Neuronal stem cell (in vitro differentiated cells): ENCODE results near the gene STAT5A.

Source experiments
- DNase-seq: peaks from one replicate; pipeline ENCODE4 v3.0.0-alpha.2; 2013; ENCODE audit warnings: low spot score
- H2AFZ ChIP-seq: one replicate; pipeline ENCODE4 v1.6.1; 2013; ENCODE audit warnings: mild to moderate bottlenecking, low read length, inconsistent platforms
- H2AK5ac ChIP-seq: 2 replicates; pipeline ENCODE4 v1.6.1; 2013; ENCODE audit warnings: low read depth, mild to moderate bottlenecking, inconsistent platforms, low read length, moderate library complexity, mixed read lengths
- H2BK120ac ChIP-seq: 2 replicates; pipeline ENCODE4 v1.6.1; 2013; ENCODE audit warnings: low read depth, mild to moderate bottlenecking, inconsistent platforms, low read length, moderate library complexity, mixed read lengths
- H2BK12ac ChIP-seq: one replicate; pipeline ENCODE4 v1.6.1; 2013; ENCODE audit warnings: low read length, inconsistent platforms
- H2BK15ac ChIP-seq: 2 replicates; pipeline ENCODE4 v1.6.1; 2013; ENCODE audit warnings: mild to moderate bottlenecking, low read length, inconsistent platforms, mixed read lengths
- H2BK5ac ChIP-seq: one replicate; pipeline ENCODE4 v1.6.1; 2013; ENCODE audit warnings: inconsistent platforms, mild to moderate bottlenecking, low read length, moderate library complexity
- H3K14ac ChIP-seq: one replicate; pipeline ENCODE4 v1.6.1; 2013; ENCODE audit warnings: low read length, inconsistent platforms
- H3K18ac ChIP-seq: 2 replicates; pipeline ENCODE4 v1.6.1; 2013; ENCODE audit warnings: low read length, inconsistent platforms
- H3K23ac ChIP-seq: 2 replicates; pipeline ENCODE4 v1.6.1; 2013; ENCODE audit warnings: low read depth, mild to moderate bottlenecking, mixed read lengths, low read length, inconsistent platforms; ENCODE audit not compliant: poor library complexity
- H3K27ac ChIP-seq: replicated peaks from 3 replicates; pipeline ENCODE4 v1.5.1; 2013; ENCODE audit warnings: low read length, inconsistent platforms
- H3K27me3 ChIP-seq, 3 experiments: 2 replicates each; pipeline ENCODE4 v1.6.1; 2013; ENCODE audit warnings: low read length in 3 of 3, mild to moderate bottlenecking in 2 of 3, inconsistent platforms in 1 of 3, low read depth in 1 of 3, mixed read lengths in 1 of 3, moderate library complexity in 1 of 3; ENCODE audit not compliant: control insufficient read depth in 3 of 3, insufficient read depth in 3 of 3
- H3K36me3 ChIP-seq, 2 donors: replicated peaks in 1 of 2; 2 replicates each; pipeline ENCODE4 v1.6.1; 2013; ENCODE audit warnings: low read length in 2 of 2; ENCODE audit not compliant: control insufficient read depth in 2 of 2, insufficient read depth in 2 of 2
- H3K4ac ChIP-seq: 2 replicates; pipeline ENCODE4 v1.6.1; 2013; ENCODE audit warnings: inconsistent platforms, mild to moderate bottlenecking, low read length, moderate library complexity
- H3K4me1 ChIP-seq, 2 donors: 1 replicate in 1 of 2; 2 replicates in 1 of 2; pipeline ENCODE4 v1.6.1; 2013; ENCODE audit warnings: low read length in 2 of 2, low read depth in 1 of 2; ENCODE audit not compliant: control insufficient read depth in 2 of 2, insufficient read depth in 1 of 2
- H3K4me2 ChIP-seq: one replicate; pipeline ENCODE4 v1.6.1; 2013; ENCODE audit warnings: mild to moderate bottlenecking, low read length, inconsistent platforms; ENCODE audit not compliant: insufficient read depth, poor library complexity, severe bottlenecking
- H3K4me3 ChIP-seq, 2 donors: 2 replicates each; pipeline ENCODE4 v1.5.1; 2013; ENCODE audit warnings: low read length in 2 of 2, mild to moderate bottlenecking in 2 of 2, inconsistent platforms in 1 of 2, moderate library complexity in 1 of 2
- H3K79me1 ChIP-seq: one replicate; pipeline ENCODE4 v1.6.1; 2013; ENCODE audit warnings: low read depth, mild to moderate bottlenecking, inconsistent platforms, low read length, moderate library complexity
- H3K9ac ChIP-seq: one replicate; pipeline ENCODE4 v1.6.1; 2013; ENCODE audit warnings: mild to moderate bottlenecking, low read depth, low read length, inconsistent platforms; ENCODE audit not compliant: poor library complexity
- H3K9me3 ChIP-seq, 2 donors: replicated peaks in 1 of 2; 2 replicates each; pipeline versions ENCODE3 to v1.6.1; 2013; ENCODE audit warnings: low read length in 2 of 2, mild to moderate bottlenecking in 2 of 2, inconsistent platforms in 1 of 2, low read depth in 1 of 2, mixed read lengths in 1 of 2, moderate library complexity in 1 of 2; ENCODE audit not compliant: control insufficient read depth in 2 of 2, insufficient read depth in 1 of 2
- H4K8ac ChIP-seq: one replicate; pipeline ENCODE4 v1.6.1; 2013; ENCODE audit warnings: low read depth, mild to moderate bottlenecking, inconsistent platforms, low read length, moderate library complexity
- H4K91ac ChIP-seq: one replicate; pipeline ENCODE4 v1.6.1; 2013; ENCODE audit warnings: low read length, low read depth, mild to moderate bottlenecking, inconsistent platforms; ENCODE audit not compliant: poor library complexity
- WGBS, 2 donors: extraction: QIAGEN DNeasy Blood & Tissue Kit; methylation state at CpG; one replicate each; pipeline ENCODE4 v1.1.7; 2013; ENCODE audit warnings: missing lambda C conversion rate in 2 of 2, mixed read lengths in 1 of 2; ENCODE audit not compliant: insufficient read length in 2 of 2, insufficient replicate concordance in 1 of 2; ENCODE audit errors: extremely low coverage in 2 of 2; 5-methylcytosine and 5-hydroxymethylcytosine counted together

STAT5A gene

DNA sequence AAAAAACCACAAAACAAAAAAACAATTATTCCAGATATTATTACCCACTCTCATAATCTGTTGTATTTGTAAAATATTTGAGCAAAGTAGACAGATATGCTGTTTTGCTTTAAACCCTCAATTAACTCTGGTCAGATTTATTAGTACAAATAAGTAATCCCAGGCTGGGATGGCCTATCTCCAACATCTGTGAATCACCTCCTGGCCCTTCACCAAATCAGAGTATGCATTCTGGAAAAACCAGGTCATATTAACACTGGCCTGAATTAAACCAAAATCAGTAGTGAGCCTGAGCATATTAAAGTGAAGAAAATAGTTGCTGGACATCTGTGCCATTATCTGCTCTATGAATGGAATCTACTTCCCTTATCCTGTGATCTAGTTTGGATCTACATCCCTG lies 58.9 kb downstream of the STAT5A start:
- Histone ChIP-seq H2BK12ac (no peak overlapping the region), H3K4me1 (peaks cover 8 to 13% of the 10 kb centered on the region in 2 donors), H3K79me1 (no peaks in the 10 kb centered on the region), H2BK5ac (no peak overlapping the region), H3K23ac (no peak overlapping the region), H3K9me3 (no peaks in the 10 kb centered on the region), H3K9ac (no peak overlapping the region), H3K18ac (no peak overlapping the region), H2AK5ac (no peak overlapping the region), H3K36me3 (peaks cover 1 to 91% of the 10 kb centered on the region in 2 donors), H2BK15ac (no peak overlapping the region), H3K27me3 (no peaks in the 10 kb centered on the region), H2AFZ (no peak overlapping the region), H4K8ac (no peak overlapping the region), H2BK120ac (no peak overlapping the region), H3K4ac (no peak overlapping the region), H4K91ac (no peak overlapping the region), H3K27ac (no peak overlapping the region), H3K14ac (no peak overlapping the region), H3K4me2 (no peak overlapping the region), H3K4me3 (no peak overlapping the region)
- DNase-seq, result no peak

GRCh38 chr17:42347606-42348005 lies 59.3 kb downstream of the STAT5A start:
- no peaks in the 10 kb centered on the region for H3K9me3 ChIP-seq
- H3K27ac ChIP-seq, result no peak overlapping the region
- no peak overlapping the region for H3K18ac ChIP-seq
- no peaks in the 10 kb centered on the region for H3K27me3 ChIP-seq
- no peak overlapping the region for H2BK120ac ChIP-seq
- no peak for DNase-seq
- H3K4me1 ChIP-seq, result peaks cover 8 to 13% of the 10 kb centered on the region in 2 donors
- peaks cover under 1 to 91% of the 10 kb centered on the region in 2 donors for H3K36me3 ChIP-seq
- no peak overlapping the region for H2BK12ac ChIP-seq
- no peak overlapping the region for H4K91ac ChIP-seq
- H3K79me1 ChIP-seq, result no peaks in the 10 kb centered on the region
- H3K4ac ChIP-seq, result no peak overlapping the region
- no CpG with 5 or more reads among the region's 3 CpGs for WGBS, 2 donors
- no peak overlapping the region for H4K8ac ChIP-seq
- H3K9ac ChIP-seq, result no peak overlapping the region
- H2AK5ac ChIP-seq, result no peak overlapping the region
- H2BK15ac ChIP-seq, result no peak overlapping the region
- no peak overlapping the region for H3K14ac ChIP-seq
- no peak overlapping the region for H2AFZ ChIP-seq
- no peak overlapping the region for H3K4me2 ChIP-seq
- no peak overlapping the region for H3K4me3 ChIP-seq
- no peak overlapping the region for H2BK5ac ChIP-seq
- no peak overlapping the region for H3K23ac ChIP-seq

DNA sequence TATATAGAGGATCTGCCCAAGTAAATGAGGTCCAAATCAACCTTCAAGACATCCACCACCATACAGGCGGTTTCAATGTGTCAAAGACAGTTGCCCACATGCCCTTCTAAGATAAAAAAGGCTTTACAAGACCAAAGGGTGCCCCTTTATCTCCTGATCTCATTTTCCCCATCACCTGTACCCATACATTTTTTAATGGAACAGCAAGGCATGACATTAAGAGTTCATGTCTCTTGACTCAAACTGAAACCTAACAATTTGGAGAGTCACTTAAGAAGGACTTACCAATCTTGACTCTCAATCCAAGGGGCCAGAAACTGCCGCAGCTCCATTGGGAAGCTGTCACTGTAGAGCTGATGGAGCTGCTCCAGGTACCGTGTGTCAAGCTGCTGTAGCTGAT lies 59.8 kb downstream of the STAT5A start:
- Histone ChIP-seq H2BK5ac (no peak overlapping the region), H3K27ac (no peak overlapping the region), H3K4ac (no peak overlapping the region), H3K23ac (no peak overlapping the region), H2BK15ac (no peak overlapping the region), H4K8ac (no peak overlapping the region), H2AK5ac (no peak overlapping the region), H4K91ac (no peak overlapping the region), H2BK120ac (no peak overlapping the region), H3K36me3 (peaks cover 0 to 87% of the 10 kb centered on the region in 2 donors), H3K4me2 (no peak overlapping the region), H3K79me1 (no peaks in the 10 kb centered on the region), H3K9ac (no peak overlapping the region), H3K18ac (no peak overlapping the region), H3K27me3 (no peaks in the 10 kb centered on the region), H2AFZ (no peak overlapping the region), H3K14ac (no peak overlapping the region), H2BK12ac (no peak overlapping the region), H3K9me3 (no peaks in the 10 kb centered on the region), H3K4me3 (no peak overlapping the region), H3K4me1 (peaks cover 8 to 13% of the 10 kb centered on the region in 2 donors)
- no peak for DNase-seq
- WGBS, 2 donors, result no CpG with 5 or more reads among the region's 3 CpGs

- WGBS, 2 donors, result no CpG with 5 or more reads among the region's 3 CpGs
- Histone ChIP-seq H2BK5ac (no peak overlapping the region), H3K4me3 (no peak overlapping the region), H3K27me3 (no peaks in the 10 kb centered on the region), H3K4me2 (no peak overlapping the region), H2BK12ac (no peak overlapping the region), H4K8ac (no peak overlapping the region), H2BK15ac (no peak overlapping the region), H2AK5ac (no peak overlapping the region), H2BK120ac (no peak overlapping the region), H3K23ac (no peak overlapping the region), H3K9me3 (no peaks in the 10 kb centered on the region), H4K91ac (no peak overlapping the region), H2AFZ (no peak overlapping the region), H3K14ac (no peak overlapping the region), H3K18ac (no peak overlapping the region), H3K36me3 (peaks cover 0 to 61% of the 10 kb centered on the region in 2 donors), H3K9ac (no peak overlapping the region), H3K4me1 (peaks cover 0 to under 1% of the 10 kb centered on the region in 2 donors), H3K79me1 (peaks cover 1% of the 10 kb centered on the region), H3K4ac (no peak overlapping the region), H3K27ac (no peak overlapping the region)
- no peak for DNase-seq
These were observed 66.9 kb downstream of the STAT5A start for GRCh38 chr17:42354956-42355843.
